Skeletal muscle tissue (tissue), 4 donors: ENCODE measurements around the gene UGT3A2. TPM values are rescaled to one million over a fixed set of nuclear protein-coding genes. Genes with fewer than 3 reads are reported as not detected.

ENCODE experiments used
- H3K27ac ChIP-seq: one replicate; pipeline ENCODE4 v1.7.0; 2013; ENCODE audit warnings: mild to moderate bottlenecking, low read depth, low read length, inconsistent platforms
- H3K27me3 ChIP-seq, 3 donors: one replicate each; pipeline ENCODE4 v1.7.0; 2013; ENCODE audit warnings: low read length in 3 of 3; ENCODE audit not compliant: control insufficient read depth in 3 of 3, insufficient read depth in 3 of 3
- H3K36me3 ChIP-seq, 3 donors: one replicate each; pipeline ENCODE4 v1.7.0; 2013; ENCODE audit warnings: low read length in 3 of 3; ENCODE audit not compliant: control insufficient read depth in 3 of 3, insufficient read depth in 3 of 3
- H3K4me1 ChIP-seq, 3 donors: one replicate each; pipeline ENCODE4 v1.7.0; 2013; ENCODE audit warnings: low read length in 3 of 3, mild to moderate bottlenecking in 3 of 3; ENCODE audit not compliant: control insufficient read depth in 3 of 3, insufficient read depth in 3 of 3
- H3K4me3 ChIP-seq, 3 donors: one replicate each; pipeline ENCODE4 v1.7.0; 2013; ENCODE audit warnings: low read length in 3 of 3
- H3K9ac ChIP-seq, 3 donors: one replicate each; pipeline ENCODE4 v1.7.0; 2013; ENCODE audit warnings: low read length in 3 of 3, mild to moderate bottlenecking in 3 of 3, moderate library complexity in 2 of 3, low read depth in 1 of 3
- H3K9me3 ChIP-seq, 3 donors: one replicate each; pipeline ENCODE4 v1.7.0; 2013; ENCODE audit warnings: low read length in 3 of 3; ENCODE audit not compliant: control insufficient read depth in 3 of 3
- total RNA-seq: library from RNA; depleted of rRNA; stranded (reverse); fragments of >200 nt; gene quantifications from one replicate; pipeline ENCODE4 v1.2.3, GENCODE V29; 2014
- donor health status: Osteomylitis.

Gene UGT3A2
- total RNA-seq, 1 donor from 2014 or later, result under 0.01 TPM

GRCh38 chr5:36017004-36017403 lies 49.7 kb downstream of the UGT3A2 start:
- H3K9ac ChIP-seq, result no peak overlapping the region
- no peak overlapping the region for H3K4me3 ChIP-seq
- peak overlapping the region; percentile 52 for H3K27ac ChIP-seq
- no peaks in the 10 kb centered on the region for H3K36me3 ChIP-seq
- H3K9me3 ChIP-seq, result peaks cover 0 to 7% (median 2%) of the 10 kb centered on the region in 3 donors
- H3K27me3 ChIP-seq, result no peaks in the 10 kb centered on the region
- H3K4me1 ChIP-seq, result peaks cover 5 to 11% (median 10%) of the 10 kb centered on the region in 3 donors

DNA sequence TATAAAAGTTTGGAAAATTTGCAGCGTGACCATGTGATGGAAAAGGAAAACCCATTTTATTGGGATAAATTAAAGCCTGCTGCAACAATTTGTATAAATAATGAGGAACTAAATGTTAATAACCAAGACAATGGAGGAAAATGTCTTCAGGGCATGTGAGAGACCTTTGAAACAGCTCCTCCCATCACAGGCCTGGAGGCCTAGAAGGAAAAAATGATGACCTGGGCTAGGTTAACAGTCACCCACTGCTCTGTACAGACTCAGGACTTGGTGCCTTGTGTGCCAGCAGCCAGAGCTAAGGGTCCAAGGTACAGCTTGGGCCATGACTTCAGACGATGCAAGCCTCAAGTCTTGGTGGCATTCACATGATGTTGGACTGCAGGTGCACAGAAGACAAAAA lies 53.5 kb downstream of the UGT3A2 start:
- Histone ChIP-seq H3K4me1 (peaks cover 5 to 11% (median 10%) of the 10 kb centered on the region in 3 donors), H3K4me3 (no peak overlapping the region), H3K9me3 (peaks cover 0 to 12% (median 0%) of the 10 kb centered on the region in 3 donors), H3K36me3 (no peaks in the 10 kb centered on the region), H3K9ac (no peak overlapping the region), H3K27ac (no peak overlapping the region), H3K27me3 (no peaks in the 10 kb centered on the region)

GRCh38 chr5:36009698-36010097 lies 57.0 kb downstream of the UGT3A2 start:
- Histone ChIP-seq H3K4me1 (no peaks in the 10 kb centered on the region), H3K36me3 (no peaks in the 10 kb centered on the region), H3K9ac (no peak overlapping the region)

GRCh38 chr5:36007366-36007765 lies 59.3 kb downstream of the UGT3A2 start:
- peaks cover 0 to 5% (median 0%) of the 10 kb centered on the region in 3 donors for H3K9me3 ChIP-seq
- H3K9ac ChIP-seq, result no peak overlapping the region
- no peak overlapping the region for H3K27ac ChIP-seq
- no peaks in the 10 kb centered on the region for H3K4me1 ChIP-seq
- no peak overlapping the region for H3K4me3 ChIP-seq
- H3K27me3 ChIP-seq, result no peaks in the 10 kb centered on the region
- no peaks in the 10 kb centered on the region for H3K36me3 ChIP-seq

More at GRCh38 chr5:36009698-36010097, 57.0 kb downstream of the UGT3A2 start:
- Histone ChIP-seq H3K27me3 (no peaks in the 10 kb centered on the region), H3K4me3 (no peak overlapping the region), H3K9me3 (peaks cover 0 to 10% (median 0%) of the 10 kb centered on the region in 3 donors), H3K27ac (no peak overlapping the region)

GRCh38 chr5:36006163-36006562 lies 60.5 kb downstream of the UGT3A2 start:
- Histone ChIP-seq H3K36me3 (no peaks in the 10 kb centered on the region), H3K9ac (no peak overlapping the region), H3K27ac (no peak overlapping the region), H3K9me3 (peaks cover 0 to 5% (median 0%) of the 10 kb centered on the region in 3 donors), H3K27me3 (no peaks in the 10 kb centered on the region), H3K4me1 (no peaks in the 10 kb centered on the region), H3K4me3 (no peak overlapping the region)

DNA sequence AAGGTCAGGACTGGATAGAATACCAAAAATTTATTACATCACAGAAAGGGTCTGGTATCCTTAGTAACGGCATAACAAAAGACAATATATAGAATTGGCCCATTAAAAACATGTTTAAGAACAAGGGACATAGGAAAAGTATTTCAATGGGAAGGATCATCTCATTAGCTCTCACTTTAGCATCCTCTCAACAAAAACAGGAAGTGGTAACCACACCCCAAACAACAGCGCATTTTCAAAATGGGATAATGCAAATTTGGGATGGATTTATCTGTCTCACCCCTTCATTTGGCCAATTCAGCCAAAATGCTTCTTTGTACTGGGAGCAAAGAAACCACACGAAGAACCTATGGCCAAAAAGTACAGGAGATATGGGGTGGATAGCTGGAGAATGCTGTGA lies 65.7 kb downstream of the UGT3A2 start:
- no peak overlapping the region for H3K9ac ChIP-seq
- H3K4me3 ChIP-seq, result no peak overlapping the region
- H3K4me1 ChIP-seq, result no peaks in the 10 kb centered on the region
- H3K36me3 ChIP-seq, result no peaks in the 10 kb centered on the region
- no peaks in the 10 kb centered on the region for H3K9me3 ChIP-seq
- no peak overlapping the region for H3K27ac ChIP-seq
- H3K27me3 ChIP-seq, result no peaks in the 10 kb centered on the region

DNA sequence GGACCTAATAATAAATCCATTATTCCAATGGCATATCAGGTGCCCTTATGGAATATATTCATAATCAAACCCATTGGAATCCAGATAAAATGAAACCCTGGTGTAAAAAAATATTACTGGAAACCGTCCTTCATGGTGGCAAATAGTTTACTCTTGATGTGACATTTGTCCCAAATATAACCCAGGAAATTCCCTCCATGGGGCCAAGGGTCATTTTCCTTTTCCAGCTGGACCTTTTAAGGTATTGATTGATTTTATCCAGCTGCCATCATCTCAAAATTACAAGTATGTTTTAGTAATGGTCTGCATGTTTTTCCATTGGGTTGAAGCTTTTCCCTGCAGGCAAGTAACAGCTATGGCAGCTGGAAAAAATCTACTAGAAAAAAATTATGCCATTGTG lies 67.1 kb downstream of the UGT3A2 start:
- no peaks in the 10 kb centered on the region for H3K9me3 ChIP-seq
- H3K4me3 ChIP-seq, result no peak overlapping the region
- no peak overlapping the region for H3K27ac ChIP-seq
- no peaks in the 10 kb centered on the region for H3K4me1 ChIP-seq
- H3K27me3 ChIP-seq, result no peaks in the 10 kb centered on the region
- H3K9ac ChIP-seq, result no peak overlapping the region
- no peaks in the 10 kb centered on the region for H3K36me3 ChIP-seq

DNA sequence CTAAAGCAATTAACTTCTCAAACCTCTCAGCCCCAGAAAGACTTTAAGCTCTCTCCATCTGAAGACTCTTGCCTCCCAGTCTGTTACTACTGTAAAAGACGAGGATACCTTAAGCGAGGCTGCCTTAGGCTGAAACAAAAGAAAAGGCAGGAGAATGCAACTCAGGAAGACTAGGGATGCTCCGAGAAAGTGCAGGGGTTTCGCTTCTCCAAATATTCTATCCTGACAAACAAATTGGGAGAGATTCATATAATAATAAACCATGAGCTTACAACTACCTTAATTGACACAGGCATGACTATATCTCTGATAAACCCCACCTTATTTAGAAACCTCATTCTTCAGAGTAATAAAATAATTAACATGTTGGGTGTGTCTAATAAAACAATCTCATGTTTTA lies 70.6 kb downstream of the UGT3A2 start:
- Histone ChIP-seq H3K9me3 (no peaks in the 10 kb centered on the region), H3K4me3 (no peak overlapping the region), H3K27me3 (no peaks in the 10 kb centered on the region)

GRCh38 chr5:35990941-35991611 lies 75.6 kb downstream of the UGT3A2 start, which contains the start of gene UGT3A1:
UGT3A1 (minus strand) TSS chr5:35991390; CDS start chr5:35991240, 150 bp downstream.
- Histone ChIP-seq H3K9me3 (no peaks in the 10 kb centered on the region), H3K9ac (peak within 1 kb of the TSS; percentile 75 to 85 (median 81)), H3K4me3 (peak within 1 kb of the TSS; percentile 65 to 73 (median 72)), H3K4me1 (no peaks in the 10 kb centered on the region), H3K27me3 (no peaks in the 10 kb centered on the region), H3K36me3 (no peaks in the 10 kb centered on the region), H3K27ac (peak within 1 kb of the TSS; percentile 76)

More for the DNA sequence above, 70.6 kb downstream of the UGT3A2 start:
- H3K36me3 ChIP-seq, result no peaks in the 10 kb centered on the region
- H3K4me1 ChIP-seq, result no peaks in the 10 kb centered on the region
- no peak overlapping the region for H3K27ac ChIP-seq
- no peak overlapping the region for H3K9ac ChIP-seq

- no peaks in the 10 kb centered on the region for H3K36me3 ChIP-seq
- peak overlapping the region; percentile 65 to 73 (median 72) for H3K4me3 ChIP-seq
- H3K9ac ChIP-seq, result peak overlapping the region; percentile 75 to 85 (median 81)
- H3K9me3 ChIP-seq, result no peaks in the 10 kb centered on the region
- H3K27me3 ChIP-seq, result no peaks in the 10 kb centered on the region
- no peaks in the 10 kb centered on the region for H3K4me1 ChIP-seq
- H3K27ac ChIP-seq, result peak overlapping the region; percentile 76
Observed at GRCh38 chr5:35990520-35990919, 76.2 kb downstream of the UGT3A2 start.
